PC-3 (cell line): Measurements from ENCODE around the gene PTPRA. TPM values are rescaled to one million over a fixed set of nuclear protein-coding genes. Genes with fewer than 3 reads are reported as not detected.

Source experiments
- ATAC-seq: fragments of 200-7000 bp; cut with Tn5 transposase; 2 replicates; pipeline ENCODE4 v1.9.1; 2020; ENCODE audit warnings: mild to moderate bottlenecking, moderate library complexity
- BruUV-seq: library from RNA; stranded (reverse); fragments of 400-500 nt; replicated peaks from 2 replicates; lab custom pipeline; 2021; lab: Mats Ljungman, UMichigan
- CTCF ChIA-PET: fragments of 300-600 bp; sonication (Branson Sonifier 250); formaldehyde crosslinking; loops from one replicate; lab custom pipeline; 2022; ENCODE audit warnings: antibody characterized with exemption; lab: Charles Lee
- POLR2A ChIA-PET: fragments of 300-600 bp; sonication (Branson Sonifier 250); formaldehyde crosslinking; loops from one replicate; lab custom pipeline; 2022; ENCODE audit warnings: antibody characterized with exemption; ENCODE audit not compliant: unreplicated experiment; lab: Charles Lee
- DNase-seq: peaks from one replicate; pipeline ENCODE4 v3.0.0-alpha.2; 2015
- H2AFZ ChIP-seq: fragments of 300-600 bp; sonication (generic); 2 replicates; pipeline ENCODE4 v1.6.0; 2016; ENCODE audit warnings: antibody characterized with exemption, low read length
- H3F3A ChIP-seq: fragments of 300-600 bp; sonication (generic); one replicate; pipeline ENCODE4 v1.6.0; 2017; ENCODE audit warnings: antibody characterized with exemption, low read length, control low read depth, mild to moderate bottlenecking; ENCODE audit not compliant: unreplicated experiment
- H3K27ac ChIP-seq: fragments of 300-600 bp; sonication (generic); 2 replicates; pipeline ENCODE4 v1.5.1; 2016; ENCODE audit warnings: mild to moderate bottlenecking, low read length
- H3K27me3 ChIP-seq: fragments of 300-600 bp; sonication (generic); 2 replicates; pipeline ENCODE4 v1.6.1; 2016; ENCODE audit warnings: low read length, mixed read lengths
- H3K36me3 ChIP-seq: fragments of 300-600 bp; sonication (generic); 2 replicates; pipeline ENCODE4 v1.6.1; 2016; ENCODE audit warnings: low read depth, mixed run types, low read length, mixed read lengths
- H3K4me1 ChIP-seq: fragments of 300-600 bp; sonication (generic); 2 replicates; pipeline ENCODE4 v1.5.1; 2016; ENCODE audit warnings: low read length; ENCODE audit not compliant: insufficient read depth
- H3K4me2 ChIP-seq: fragments of 300-600 bp; sonication (generic); 2 replicates; pipeline ENCODE4 v1.6.0; 2016; ENCODE audit warnings: low read length
- H3K4me3 ChIP-seq: fragments of 300-600 bp; sonication (generic); 2 replicates; pipeline ENCODE4 v1.5.1; 2016; ENCODE audit warnings: mild to moderate bottlenecking, low read length, mixed read lengths
- H3K79me2 ChIP-seq: fragments of 300-600 bp; sonication (generic); 2 replicates; pipeline ENCODE4 v1.6.1; 2017; ENCODE audit warnings: low read length, mixed read lengths
- H3K9ac ChIP-seq: fragments of 300-600 bp; sonication (generic); 2 replicates; pipeline ENCODE4 v1.6.0; 2016; ENCODE audit warnings: mild to moderate bottlenecking, low read length
- H3K9me2 ChIP-seq: fragments of 300-600 bp; sonication (generic); replicated peaks from 2 replicates; pipeline ENCODE4 v1.6.1; 2016; ENCODE audit warnings: mixed run types, low read length, mixed read lengths
- H3K9me3 ChIP-seq: fragments of 300-600 bp; sonication (generic); 2 replicates; pipeline ENCODE4 v1.6.1; 2016; ENCODE audit warnings: low read length, mixed read lengths
- H4K20me1 ChIP-seq: fragments of 300-600 bp; sonication (generic); 2 replicates; pipeline ENCODE4 v1.6.1; 2016; ENCODE audit warnings: low read length, mixed read lengths
- CTCF ChIP-seq: fragments of 300-600 bp; sonication (generic); conservative IDR thresholded peaks from 2 replicates; pipeline ENCODE4 v1.5.1; 2017; ENCODE audit warnings: antibody characterized with exemption, low read depth, mild to moderate bottlenecking, low read length
- EZH2 ChIP-seq: fragments of 300-600 bp; sonication (generic); IDR thresholded peaks from one replicate; pipeline ENCODE4 v1.6.1; 2017; ENCODE audit warnings: antibody characterized with exemption, mild to moderate bottlenecking, low read length; ENCODE audit not compliant: unreplicated experiment
- EZH2phosphoT487 ChIP-seq: fragments of 300-600 bp; sonication (generic); IDR thresholded peaks from 2 replicates; pipeline ENCODE4 v1.6.1; 2018; ENCODE audit warnings: mild to moderate bottlenecking, antibody characterized with exemption, low read length, borderline replicate concordance
- intact Hi-C: fragments of 100-400 bp; cut with micrococcal nuclease; formaldehyde crosslinking; loops from 2 replicates; pipeline ENCODE4 v1.9.0; 2023
- total RNA-seq: library from RNA; depleted of rRNA; stranded (reverse); fragments of >200 nt; gene quantifications from 2 replicates; pipeline ENCODE4 v1.2.3, GENCODE V29; 2014

PTPRA gene
- total RNA-seq, 1 experiment from 2014 or later = 35.0 TPM

GRCh38 chr20:3084283-3084985, 211.2 kb downstream of the PTPRA start, which contains the start of gene AVP:
Gene AVP (minus strand): TSS chr20:3084724. CDS start chr20:3084674, 50 bp downstream.
- ATAC-seq = no peak
- Histone ChIP-seq H3K4me2 (no peak within 1 kb of the TSS), H2AFZ (no peak within 1 kb of the TSS), H3K79me2 (no peaks in the 10 kb centered on the region), H3K4me1 (no peaks in the 10 kb centered on the region), H3F3A (no peaks in the 10 kb centered on the region), H3K9me2 (no peaks in the 10 kb centered on the region), H3K36me3 (no peaks in the 10 kb centered on the region), H3K4me3 (no peak within 1 kb of the TSS), H4K20me1 (no peaks in the 10 kb centered on the region), H3K9ac (no peak within 1 kb of the TSS), H3K27ac (no peak within 1 kb of the TSS), H3K27me3 (peaks cover 20% of the 10 kb centered on the region), H3K9me3 (no peaks in the 10 kb centered on the region)
- intact Hi-C loops = no loop called here
- no peak for DNase-seq
- BruUV-seq = no TSS peak
- ChIA-PET CTCF (no interaction called here), POLR2A (no interaction called here)
- TF ChIP-seq EZH2phosphoT487 (no peak), CTCF (no peak), EZH2 (no peak)

- POLR2A ChIA-PET = no interaction called here
Observed at GRCh38 chr20:3084986-3085360, 211.7 kb downstream of the PTPRA start.

More at GRCh38 chr20:3084986-3085360, 211.7 kb downstream of the PTPRA start:
- Histone ChIP-seq H3K79me2 (no peaks in the 10 kb centered on the region), H3K9ac (no peak overlapping the region), H3K27me3 (peaks cover 20% of the 10 kb centered on the region), H2AFZ (no peak overlapping the region), H4K20me1 (no peaks in the 10 kb centered on the region), H3K4me3 (no peak overlapping the region), H3K27ac (no peak overlapping the region), H3K4me2 (no peak overlapping the region), H3K9me2 (no peaks in the 10 kb centered on the region), H3K4me1 (no peaks in the 10 kb centered on the region), H3F3A (no peaks in the 10 kb centered on the region), H3K36me3 (no peaks in the 10 kb centered on the region), H3K9me3 (no peaks in the 10 kb centered on the region)
- no peak for ATAC-seq
- intact Hi-C loops = no loop called here
- no peak for TF ChIP-seq EZH2
- no peak for TF ChIP-seq EZH2phosphoT487
- TF ChIP-seq CTCF = no peak
- no peak for DNase-seq
- CTCF ChIA-PET = interaction anchor here (0.7 kb wide), 1 partner anchor 12 kb away, joined by 5 read pairs; no protein-coding TSS in a partner anchor
- no TSS peak for BruUV-seq
